ENCODE measurements around the gene OR51S1.

DNA sequence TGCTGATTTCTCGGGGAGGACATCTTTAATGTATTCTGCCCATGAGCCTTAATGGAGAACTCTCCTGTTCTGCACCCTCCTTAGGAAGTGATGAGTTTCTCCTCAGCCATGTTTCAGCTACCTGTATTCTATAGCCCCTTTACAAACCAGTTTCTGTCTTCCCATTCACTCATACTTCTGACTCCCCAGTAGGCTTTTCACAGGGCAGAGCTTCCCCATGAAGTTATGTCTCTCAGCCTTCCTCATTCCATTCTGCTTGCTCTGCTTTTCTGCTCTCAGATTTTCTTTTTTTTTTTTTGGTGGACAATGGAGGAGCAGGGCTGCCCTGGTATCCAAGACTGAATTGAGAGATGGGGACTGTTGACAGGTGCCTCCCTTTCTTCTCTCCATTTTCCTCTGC, 40.5 kb downstream of the OR51S1 start:
- TF ChIP-seq TAF1 (IDR thresholded peaks at IDR 0.05; ENCODE audit: borderline replicate concordance, low read depth, low read length) (no peak), POLR2AphosphoS5 (IDR thresholded peaks at IDR 0.05; ENCODE audit: low read depth, low read length) (no peak)
